ENCODE results near the gene SERPINB5.

SERPINB5 gene

DNA sequence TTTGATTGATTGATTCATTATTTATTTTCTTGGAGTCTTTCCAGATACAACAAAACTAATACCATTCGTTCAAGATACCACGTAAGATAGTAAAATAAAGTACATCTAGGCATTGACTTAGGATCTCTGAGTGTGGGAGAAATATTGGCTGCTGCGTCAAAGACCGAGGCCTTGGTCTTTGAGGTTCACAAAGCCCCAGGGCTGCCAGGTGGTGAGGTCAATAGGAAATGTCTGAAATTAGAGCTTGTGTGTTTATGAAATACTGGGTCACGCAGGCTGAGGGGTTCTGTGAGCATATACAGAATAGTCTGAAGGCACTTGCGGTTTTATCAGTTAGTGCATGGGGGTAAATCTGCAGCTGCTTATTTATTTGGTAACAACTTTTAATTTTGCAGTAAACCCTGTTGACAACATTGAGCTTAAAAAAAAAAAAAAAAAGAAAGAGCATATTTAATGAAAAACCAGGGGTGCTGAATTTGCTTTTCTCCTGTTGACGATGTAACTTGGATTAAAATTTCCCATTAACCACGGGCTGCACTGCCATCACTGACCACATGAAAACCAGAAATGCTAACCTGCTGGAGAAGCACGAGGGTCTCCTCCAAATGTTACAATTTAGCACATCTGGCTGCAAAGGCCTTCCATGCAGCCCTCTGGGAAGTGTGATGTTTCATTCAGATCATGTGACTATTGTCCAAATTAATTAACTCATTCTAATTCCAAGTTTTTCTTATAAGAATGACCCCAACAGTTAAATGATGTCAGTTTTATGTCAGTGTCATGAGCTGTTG, 38.3 kb downstream of the SERPINB5 start:
- no peak overlapping the region for H3K4me3 ChIP-seq (ENCODE audit: low read depth, low read length)
- TF ChIP-seq, protein P1, sequence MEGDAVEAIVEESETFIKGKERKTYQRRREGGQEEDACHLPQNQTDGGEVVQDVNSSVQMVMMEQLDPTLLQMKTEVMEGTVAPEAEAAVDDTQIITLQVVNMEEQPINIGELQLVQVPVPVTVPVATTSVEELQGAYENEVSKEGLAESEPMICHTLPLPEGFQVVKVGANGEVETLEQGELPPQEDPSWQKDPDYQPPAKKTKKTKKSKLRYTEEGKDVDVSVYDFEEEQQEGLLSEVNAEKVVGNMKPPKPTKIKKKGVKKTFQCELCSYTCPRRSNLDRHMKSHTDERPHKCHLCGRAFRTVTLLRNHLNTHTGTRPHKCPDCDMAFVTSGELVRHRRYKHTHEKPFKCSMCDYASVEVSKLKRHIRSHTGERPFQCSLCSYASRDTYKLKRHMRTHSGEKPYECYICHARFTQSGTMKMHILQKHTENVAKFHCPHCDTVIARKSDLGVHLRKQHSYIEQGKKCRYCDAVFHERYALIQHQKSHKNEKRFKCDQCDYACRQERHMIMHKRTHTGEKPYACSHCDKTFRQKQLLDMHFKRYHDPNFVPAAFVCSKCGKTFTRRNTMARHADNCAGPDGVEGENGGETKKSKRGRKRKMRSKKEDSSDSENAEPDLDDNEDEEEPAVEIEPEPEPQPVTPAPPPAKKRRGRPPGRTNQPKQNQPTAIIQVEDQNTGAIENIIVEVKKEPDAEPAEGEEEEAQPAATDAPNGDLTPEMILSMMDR (IDR thresholded peaks at IDR 0.05; ENCODE audit: low read depth, low read length, missing control alignments) = peak; percentile 14

DNA sequence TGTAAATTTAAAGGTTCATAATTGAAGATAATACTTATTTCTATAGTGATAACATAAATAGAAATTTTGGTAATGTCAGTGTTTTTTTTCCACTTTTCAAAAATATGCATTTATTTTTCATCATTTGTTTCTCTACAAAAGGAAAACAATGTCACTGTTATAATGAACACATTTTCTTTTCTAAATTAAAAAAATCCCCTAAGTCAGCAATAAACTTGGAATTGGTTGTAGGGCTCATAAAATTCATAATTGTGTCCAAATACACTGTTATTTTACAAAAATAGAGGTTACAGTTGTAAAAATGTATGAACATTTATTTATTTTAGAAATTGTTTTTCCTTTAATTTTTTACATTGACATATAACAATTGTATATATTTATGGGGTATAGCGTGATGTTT, 39.0 kb downstream of the SERPINB5 start:
- no peak overlapping the region for H3K4me3 ChIP-seq (ENCODE audit: low read depth, low read length)
- DNase-seq (ENCODE audit: low read depth) = no peak
- TF ChIP-seq, protein P1 (IDR thresholded peaks at IDR 0.05; ENCODE audit: low read depth, low read length, missing control alignments) = no peak

More for the DNA sequence above, 38.3 kb downstream of the SERPINB5 start:
- DNase-seq (ENCODE audit: low read depth) = no peak

- H3K4me3 ChIP-seq (ENCODE audit: low read depth, low read length) = no peak overlapping the region
- peak; percentile 42 for DNase-seq (ENCODE audit: low read depth)
These were observed 41.6 kb downstream of the SERPINB5 start for GRCh38 chr18:63518178-63519012.

GRCh38 chr18:63520053-63520685, 43.4 kb downstream of the SERPINB5 start:
- no peak for DNase-seq (ENCODE audit: low read depth)
- no peak overlapping the region for H3K4me3 ChIP-seq (ENCODE audit: low read depth, low read length)
- TF ChIP-seq, protein P1 (IDR thresholded peaks at IDR 0.05; ENCODE audit: low read depth, low read length, missing control alignments) = no peak

More at GRCh38 chr18:63518178-63519012, 41.6 kb downstream of the SERPINB5 start:
- TF ChIP-seq, protein P1 (IDR thresholded peaks at IDR 0.05; ENCODE audit: low read depth, low read length, missing control alignments) = peak; percentile 64

GRCh38 chr18:63523660-63524059, 46.9 kb downstream of the SERPINB5 start:
- TF ChIP-seq, protein P1 (IDR thresholded peaks at IDR 0.05; ENCODE audit: low read depth, low read length, missing control alignments) = no peak
- no peak overlapping the region for H3K4me3 ChIP-seq (ENCODE audit: low read depth, low read length)
- no peak for DNase-seq (ENCODE audit: low read depth)

DNA sequence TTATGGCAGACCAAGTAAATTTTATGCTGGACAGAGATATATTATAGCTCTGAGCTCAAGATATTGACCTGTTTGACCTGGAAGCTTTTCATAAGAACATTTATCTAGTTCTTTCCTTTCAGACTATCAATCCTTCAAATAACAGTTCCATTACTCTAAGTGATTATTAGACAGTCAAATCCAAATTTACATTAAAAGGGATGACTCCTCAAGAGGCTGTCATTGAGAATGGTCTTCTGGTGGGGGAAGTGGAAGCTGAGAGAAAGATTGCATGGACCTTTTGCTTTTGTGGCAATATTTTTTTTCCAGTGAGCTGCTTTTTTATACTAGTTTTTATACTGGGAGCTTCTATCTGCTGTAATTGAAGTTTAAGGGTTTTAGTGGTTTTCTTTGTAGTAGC, 50.5 kb downstream of the SERPINB5 start:
- H3K4me3 ChIP-seq (ENCODE audit: low read depth, low read length) = no peak overlapping the region
- TF ChIP-seq, protein P1 (IDR thresholded peaks at IDR 0.05; ENCODE audit: low read depth, low read length, missing control alignments) = no peak
- no peak for DNase-seq (ENCODE audit: low read depth)

All from GM12864 (cell line).